ENCODE measurements around the gene LHX5.

DNA sequence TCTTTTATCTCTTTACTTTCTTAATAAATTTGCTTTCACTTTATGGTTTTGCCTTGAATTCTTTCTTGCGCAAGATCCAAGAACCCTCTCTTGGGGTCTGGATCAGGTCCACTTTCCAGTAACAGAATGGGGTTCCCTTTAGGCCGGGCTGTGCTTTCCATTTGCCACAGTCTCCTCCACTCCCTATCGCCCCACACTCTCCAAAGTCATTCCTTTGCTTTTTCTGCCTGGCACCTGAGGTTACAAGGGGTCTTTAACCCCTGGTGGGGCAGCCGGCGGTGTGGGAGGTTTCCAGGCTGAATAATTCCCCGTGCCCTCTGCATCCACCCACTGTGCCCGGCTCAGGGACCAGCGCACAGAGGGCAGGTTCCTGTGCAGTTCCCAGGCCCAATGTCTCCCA is 42.9 kb upstream of the LHX5 start:
- TF ChIP-seq POLR2AphosphoS5 (IDR thresholded peaks at IDR 0.05; ENCODE audit: low read depth, low read length) (no peak), TAF1 (IDR thresholded peaks at IDR 0.05; ENCODE audit: borderline replicate concordance, low read depth, low read length) (no peak)
